ENCODE measurements around the gene DCLK2. TPM values are rescaled to one million over a fixed set of nuclear protein-coding genes. Genes with fewer than 3 reads are reported as not detected.

The DCLK2 gene
- total and polyA plus RNA-seq, 2 of the 13 experiments (the other 11 are each of a cell fraction or from before 2014, with no cell fraction given) = not detected

GRCh38 chr4:150156543-150156942 lies 78.3 kb downstream of the DCLK2 start:
- H3K4me2 ChIP-seq (ENCODE audit: low read depth, low read length) = no peak overlapping the region
- no peaks in the 10 kb centered on the region for H3K4me1 ChIP-seq (ENCODE audit: insufficient read depth, low read length)
- POLR2A ChIA-PET = no interaction called here
- no peak overlapping the region for H3K9ac ChIP-seq (ENCODE audit: insufficient read depth, low read depth, low read length)
- no peak overlapping the region for H3K4me3 ChIP-seq (replicated peaks in 1 of 3; ENCODE audit: insufficient read depth in 1 of 3, low read depth in 2 of 3, low read length in 3 of 3)
- CTCF ChIA-PET (ENCODE audit: low intra/inter-chr PET ratio, low total read pairs) = no interaction called here
- ATAC-seq (no peak), FAIRE-seq (no peak), DNase-seq (ENCODE audit: low spot score) (no peak)
- H3K27me3 ChIP-seq (ENCODE audit: control insufficient read depth in 1 of 2, insufficient read depth in 2 of 2, low read length in 2 of 2) = no peaks in the 10 kb centered on the region
- TF ChIP-seq HINFP (CRISPR knock-in tag; IDR thresholded peaks at IDR 0.05; ENCODE audit: low read depth) (no peak), CENPT (CRISPR knock-in tag; IDR thresholded peaks at IDR 0.05; ENCODE audit: low read depth) (no peak), TBX2 (CRISPR knock-in tag; IDR thresholded peaks at IDR 0.05; ENCODE audit: borderline replicate concordance) (no peak), ZNF160 (CRISPR knock-in tag; IDR thresholded peaks at IDR 0.05) (no peak), ZGPAT (CRISPR knock-in tag; IDR thresholded peaks at IDR 0.05) (no peak), MIXL1 (CRISPR knock-in tag; IDR thresholded peaks at IDR 0.05) (no peak), SP1 (IDR thresholded peaks at IDR 0.05) (no peak), SP1 (CRISPR knock-in tag; IDR thresholded peaks at IDR 0.05) (no peak), ZBTB34 (CRISPR knock-in tag; IDR thresholded peaks at IDR 0.05) (no peak)
- H3K9me3 ChIP-seq (ENCODE audit: low read length) = no peaks in the 10 kb centered on the region
- no TSS peak for BruUV-seq (replicated peaks)
- in situ Hi-C loops (cut with HindIII; ENCODE audit: extremely low pct_ligation_motif_present, low pct_unique_long_range_greater_than_20kb) = no loop called here
- H2AFZ ChIP-seq (ENCODE audit: low read length) = no peak overlapping the region
- H4K20me1 ChIP-seq (ENCODE audit: insufficient read depth, low read length) = no peaks in the 10 kb centered on the region
- intact Hi-C loops (cut with micrococcal nuclease; ENCODE audit: unreplicated experiment) = no loop called here
- no peaks in the 10 kb centered on the region for H3K36me3 ChIP-seq (replicated peaks in 1 of 2; ENCODE audit: control insufficient read depth in 1 of 2, insufficient read depth in 2 of 2, low read length in 2 of 2)
- no peaks in the 10 kb centered on the region for H3K79me2 ChIP-seq (ENCODE audit: insufficient read depth, low read length)
- 28% methylated on average over 4 of the region's 4 CpGs for WGBS (ENCODE audit: low lambda C conversion rate)
- no peak overlapping the region for H3K27ac ChIP-seq (ENCODE audit: extremely low read length, insufficient read depth, low read length)
